GM12865 (cell line): ENCODE results near the gene HOXD3.

Experiments used
- DNase-seq: peaks from one replicate; pipeline ENCODE4 v3.0.0; 2010; ENCODE audit warnings: low read depth
- H3K4me3 ChIP-seq: 2 replicates; pipeline ENCODE4 v1.5.1; 2011; ENCODE audit warnings: mild to moderate bottlenecking, low read depth, low read length, control low read depth
- TF ChIP-seq, protein P1 (sequence below): IDR thresholded peaks from 2 replicates; pipeline ENCODE4 v1.5.1; 2011; ENCODE audit warnings: low read length, control low read depth, low read depth, inconsistent platforms; ENCODE audit not compliant: insufficient read depth; ENCODE audit errors: missing control alignments

Gene HOXD3

DNA sequence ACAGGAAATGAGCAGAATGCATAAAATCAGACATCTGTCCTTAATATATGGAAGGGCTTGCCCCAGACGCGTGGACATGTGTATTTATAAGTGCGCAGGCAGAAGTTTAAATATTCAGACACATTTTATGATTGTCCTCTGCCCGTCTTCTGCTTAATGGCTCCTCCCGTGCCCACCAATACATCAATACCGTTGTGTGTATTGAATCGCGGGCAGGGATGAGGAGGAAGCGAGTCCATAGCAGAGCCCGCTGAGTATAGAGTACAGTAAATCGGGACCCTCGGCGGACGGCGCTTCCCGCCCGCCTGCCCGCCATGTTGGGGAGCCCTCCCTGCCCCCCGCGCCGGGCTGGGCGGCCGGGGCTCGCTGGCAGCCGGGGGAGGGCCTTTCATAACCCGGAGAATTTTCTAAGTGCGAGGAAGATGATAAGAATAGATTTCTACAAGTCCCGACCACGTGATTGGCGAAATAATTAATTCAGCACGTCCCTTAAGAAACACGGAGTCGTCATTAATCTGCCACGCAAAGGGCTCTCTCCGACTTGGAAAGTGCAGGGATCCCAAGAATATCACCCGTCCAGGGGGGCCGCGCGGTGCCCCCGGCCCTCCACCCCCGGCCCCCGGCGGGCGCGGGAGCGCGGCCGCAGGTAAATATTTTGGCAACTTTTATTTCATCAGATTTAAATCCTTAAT lies at the start of gene HOXD3:
Gene HOXD3 (plus strand): TSS at position 501 of the 692 bp plus-strand sequence. CDS start 11,808 bp downstream, outside the sequence.
- H3K4me3 ChIP-seq = no peak within 1 kb of the TSS
- TF ChIP-seq, protein P1, sequence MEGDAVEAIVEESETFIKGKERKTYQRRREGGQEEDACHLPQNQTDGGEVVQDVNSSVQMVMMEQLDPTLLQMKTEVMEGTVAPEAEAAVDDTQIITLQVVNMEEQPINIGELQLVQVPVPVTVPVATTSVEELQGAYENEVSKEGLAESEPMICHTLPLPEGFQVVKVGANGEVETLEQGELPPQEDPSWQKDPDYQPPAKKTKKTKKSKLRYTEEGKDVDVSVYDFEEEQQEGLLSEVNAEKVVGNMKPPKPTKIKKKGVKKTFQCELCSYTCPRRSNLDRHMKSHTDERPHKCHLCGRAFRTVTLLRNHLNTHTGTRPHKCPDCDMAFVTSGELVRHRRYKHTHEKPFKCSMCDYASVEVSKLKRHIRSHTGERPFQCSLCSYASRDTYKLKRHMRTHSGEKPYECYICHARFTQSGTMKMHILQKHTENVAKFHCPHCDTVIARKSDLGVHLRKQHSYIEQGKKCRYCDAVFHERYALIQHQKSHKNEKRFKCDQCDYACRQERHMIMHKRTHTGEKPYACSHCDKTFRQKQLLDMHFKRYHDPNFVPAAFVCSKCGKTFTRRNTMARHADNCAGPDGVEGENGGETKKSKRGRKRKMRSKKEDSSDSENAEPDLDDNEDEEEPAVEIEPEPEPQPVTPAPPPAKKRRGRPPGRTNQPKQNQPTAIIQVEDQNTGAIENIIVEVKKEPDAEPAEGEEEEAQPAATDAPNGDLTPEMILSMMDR = no peak
- no peak for DNase-seq

DNA sequence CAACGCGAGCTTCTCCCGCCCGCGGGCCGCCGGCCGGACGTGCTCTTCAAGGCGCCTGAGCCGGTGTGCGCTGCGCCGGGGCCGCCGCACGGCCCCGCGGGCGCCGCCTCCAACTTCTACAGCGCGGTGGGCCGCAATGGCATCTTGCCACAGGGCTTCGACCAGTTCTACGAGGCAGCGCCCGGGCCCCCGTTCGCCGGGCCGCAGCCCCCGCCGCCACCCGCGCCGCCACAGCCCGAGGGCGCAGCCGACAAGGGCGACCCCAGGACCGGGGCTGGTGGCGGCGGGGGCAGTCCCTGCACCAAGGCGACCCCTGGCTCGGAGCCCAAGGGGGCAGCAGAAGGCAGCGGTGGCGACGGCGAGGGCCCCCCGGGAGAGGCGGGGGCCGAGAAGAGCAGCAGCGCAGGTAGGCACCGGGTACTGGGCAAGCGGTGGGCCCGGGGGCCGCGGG lies 49.4 kb upstream of the HOXD3 start:
- H3K4me3 ChIP-seq = no peak overlapping the region
- TF ChIP-seq, protein P1 = no peak
- no peak for DNase-seq

DNA sequence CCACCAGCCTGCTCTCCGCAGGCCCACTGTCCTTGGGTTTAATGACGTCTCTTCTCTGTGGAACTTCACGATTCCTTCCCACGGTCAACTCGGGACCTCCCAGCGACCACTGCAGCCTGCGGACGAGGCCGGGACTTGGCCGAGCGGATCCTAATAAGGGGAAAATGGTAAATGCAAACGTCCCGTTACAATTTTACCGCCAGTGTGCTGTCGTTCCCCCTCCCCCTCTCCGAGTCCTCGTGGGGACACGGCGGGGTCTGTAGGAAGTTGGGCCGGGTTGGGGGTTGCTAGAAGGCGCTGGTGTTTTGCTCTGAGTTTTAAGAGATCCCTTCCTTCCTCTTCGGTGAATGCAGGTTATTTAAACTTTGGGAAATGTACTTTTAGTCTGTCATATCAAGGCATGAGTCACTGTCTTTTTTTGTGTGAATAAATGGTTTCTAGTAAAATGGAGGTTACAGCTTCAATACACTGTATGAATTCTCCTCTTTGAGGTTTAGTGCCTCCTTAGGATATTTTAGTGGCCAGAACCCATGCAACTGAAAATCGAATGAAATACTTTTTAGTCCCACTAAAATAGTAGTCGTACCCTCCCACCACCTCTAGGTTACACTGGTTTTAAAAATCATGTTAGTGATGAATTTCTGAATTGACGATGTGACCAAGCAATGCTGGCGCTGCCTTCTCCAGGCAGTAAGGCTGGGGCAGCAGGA lies 47.8 kb upstream of the HOXD3 start:
- TF ChIP-seq, protein P1 = no peak
- DNase-seq = no peak
- no peak overlapping the region for H3K4me3 ChIP-seq

DNA sequence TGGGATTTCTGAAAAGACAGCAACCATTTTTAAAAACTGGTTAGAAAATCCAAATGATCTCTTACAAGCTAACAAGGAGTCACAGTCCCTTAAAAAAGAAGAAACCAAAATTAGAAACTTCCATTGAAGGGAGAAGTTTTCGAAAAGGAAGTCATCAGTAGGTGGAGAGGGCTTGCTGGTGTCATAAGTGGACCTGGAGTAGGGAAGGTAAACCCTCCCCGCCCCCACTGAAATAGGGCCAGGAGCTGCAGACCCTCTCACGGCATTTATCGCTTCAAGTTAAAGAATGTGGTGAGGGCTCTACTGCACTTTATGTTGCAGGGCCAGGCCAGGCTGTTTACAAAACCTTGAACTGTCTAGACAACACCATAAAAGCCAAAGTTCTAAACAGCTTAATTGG lies 47.2 kb upstream of the HOXD3 start:
- DNase-seq = no peak
- H3K4me3 ChIP-seq = no peak overlapping the region
- TF ChIP-seq, protein P1 = no peak

DNA sequence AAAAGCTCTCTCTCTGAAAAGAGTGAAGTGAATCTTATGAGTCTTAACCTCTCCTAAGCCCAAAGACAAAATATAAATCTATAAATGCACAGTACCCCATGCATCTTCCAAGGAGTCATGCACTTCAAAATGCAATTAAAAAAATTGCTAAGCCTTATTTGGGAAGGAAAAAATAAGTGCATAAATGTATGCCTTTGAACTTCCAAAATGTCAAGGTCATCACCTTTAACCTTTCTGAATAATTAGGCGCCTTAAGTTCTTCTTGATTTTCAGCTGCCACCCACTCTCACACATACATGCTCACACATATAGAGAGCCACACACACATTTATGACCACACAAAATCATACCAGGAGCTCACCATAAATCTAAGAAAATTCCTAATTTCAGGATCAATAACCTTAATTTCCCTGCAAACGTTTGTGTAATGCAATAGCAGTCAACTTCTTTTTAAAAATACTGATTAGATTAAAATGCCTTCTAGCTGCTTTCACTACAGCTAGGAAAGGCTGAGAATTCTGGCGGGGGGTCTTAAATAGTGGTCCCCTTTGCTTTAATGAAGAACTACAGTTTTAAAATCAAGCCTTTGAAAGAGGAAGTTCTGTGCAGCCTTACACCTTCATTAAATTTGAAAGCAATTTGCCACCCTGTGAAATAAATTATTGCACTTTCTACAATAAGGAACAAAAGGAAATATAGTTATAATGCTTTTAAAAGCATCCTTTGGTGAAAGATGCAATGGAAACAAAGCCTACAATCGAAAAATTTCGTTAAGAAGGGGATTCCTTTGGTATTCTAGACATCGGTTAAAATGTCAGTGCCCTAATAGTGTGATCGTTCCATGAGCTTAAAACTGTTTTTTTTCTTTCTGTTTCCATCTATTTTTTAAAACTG lies 46.4 kb upstream of the HOXD3 start:
- H3K4me3 ChIP-seq = no peak overlapping the region
- DNase-seq = no peak
- TF ChIP-seq, protein P1 = no peak

DNA sequence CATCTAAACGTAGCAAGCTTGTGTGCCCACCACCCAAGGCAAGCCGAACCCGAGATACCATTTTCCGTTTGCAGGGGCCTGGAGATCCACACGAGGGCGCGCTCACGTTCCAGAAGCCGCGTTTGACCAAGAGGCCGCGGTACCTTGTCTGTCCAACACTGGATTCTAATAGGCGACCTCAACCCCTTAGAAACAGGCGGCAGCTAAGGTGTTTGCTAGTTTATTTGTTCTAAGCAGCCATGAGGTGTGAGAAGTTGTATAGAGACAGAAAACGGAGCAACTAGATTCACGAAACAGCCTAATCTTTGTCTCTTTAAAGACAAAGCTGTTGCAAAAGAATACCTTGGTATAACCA lies 45.8 kb upstream of the HOXD3 start:
- H3K4me3 ChIP-seq = no peak overlapping the region
- TF ChIP-seq, protein P1 = peak; percentile 63
- DNase-seq = peak; percentile 48
